ENCODE measurements around the gene BLOC1S5. TPM values are rescaled to one million over a fixed set of nuclear protein-coding genes. Genes with fewer than 3 reads are reported as not detected.

BLOC1S5 gene
- total and polyA plus RNA-seq, 5 donors from 2014 or later = 11.3 to 31.9 (median 28.2) TPM

DNA sequence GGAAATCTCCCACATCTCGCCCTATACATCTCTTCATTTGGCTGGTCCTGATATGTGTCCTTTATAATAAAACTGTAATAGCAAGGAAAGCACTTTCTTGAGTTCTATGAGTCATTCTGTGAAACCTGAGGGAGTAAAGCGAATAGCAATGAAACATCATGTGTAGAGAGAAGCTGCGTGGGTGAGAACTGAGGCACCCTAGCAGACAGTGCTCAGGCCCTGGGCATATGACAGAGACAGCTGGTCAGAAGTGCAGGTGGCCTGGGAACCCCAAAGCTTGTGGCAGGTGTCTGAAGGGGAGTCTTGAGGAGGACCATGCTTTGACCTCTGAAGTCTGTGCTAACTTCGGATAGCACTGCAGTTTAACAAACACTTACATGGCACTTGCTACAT is 1.3 kb upstream of the BLOC1S5 start:
- Histone ChIP-seq H3K4me3 (ENCODE audit: low read depth, low read length) (peak overlapping the region; percentile 85), H3K27ac (ENCODE audit: insufficient read depth, low read length, poor library complexity, severe bottlenecking) (no peak overlapping the region), H3K36me3 (ENCODE audit: control insufficient read depth, insufficient read depth, low read length) (peaks cover 2% of the 10 kb centered on the region), H3K9me3 (ENCODE audit: control insufficient read depth in 2 of 2, low read length in 2 of 2) (no peaks in the 10 kb centered on the region), H3K27me3 (ENCODE audit: control insufficient read depth, insufficient read depth, low read length) (no peaks in the 10 kb centered on the region), H3K4me1 (ENCODE audit: control insufficient read depth, insufficient read depth, low read length, poor library complexity, severe bottlenecking) (peaks cover 18% of the 10 kb centered on the region)
- DNase-seq (peak in 1 of 3 donors; percentile 56), ATAC-seq (ENCODE audit: low read depth in 2 of 2) (no peak)
- Mint-ChIP-seq H3K4me1 (peaks cover 14 to 37% (median 31%) of the 10 kb centered on the region in 4 donors), H3K4me3 (peak overlapping the region; percentile 0 to 99 (median 20)), H3K9me3 (peaks cover 0 to 1% (median 0%) of the 10 kb centered on the region in 7 donors), H3K27ac (peak overlapping the region; percentile 52 to 98 (median 97)), H3K36me3 (peaks cover under 1% of the 10 kb centered on the region), H3K27me3 (no peaks in the 10 kb centered on the region)

DNA sequence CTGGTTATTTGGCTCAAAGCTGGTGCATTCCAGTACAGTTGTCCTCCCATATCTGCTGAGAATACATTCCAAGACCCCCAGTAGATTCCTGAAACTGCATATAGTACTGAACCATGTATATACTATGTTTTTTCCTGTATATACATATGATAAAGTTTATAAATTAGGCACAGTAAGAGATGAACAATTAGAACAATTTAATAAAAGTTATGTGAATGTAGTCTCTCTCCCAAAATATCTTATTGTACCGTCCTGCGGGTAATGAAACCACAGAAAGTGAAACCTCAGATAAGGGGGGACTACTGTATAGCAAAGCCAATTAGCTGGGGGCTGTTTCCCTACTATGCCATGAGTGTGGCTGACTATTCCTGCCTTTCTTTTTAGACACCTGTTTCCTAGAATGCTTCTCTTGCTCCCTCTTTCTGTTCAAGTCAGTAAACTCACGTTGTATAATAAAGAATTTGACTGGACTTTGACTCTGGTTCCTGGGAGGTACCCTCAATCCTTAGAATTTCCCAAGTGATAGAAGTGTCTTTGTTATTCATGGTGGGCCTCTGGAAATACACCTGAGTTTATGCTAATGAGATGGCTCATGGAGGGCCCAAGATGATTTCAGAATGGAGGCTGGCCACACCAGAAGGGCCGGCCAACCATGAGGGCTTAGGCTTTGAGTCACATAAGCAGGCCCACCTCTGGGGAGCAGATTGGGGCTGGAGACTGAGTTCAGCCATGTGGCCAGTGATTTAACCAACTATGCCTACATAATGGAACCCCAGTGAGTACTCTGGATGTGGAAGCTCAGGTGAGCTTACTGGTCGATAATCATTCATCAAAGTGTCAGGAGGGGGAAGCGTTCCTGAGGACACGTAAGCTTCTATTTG is 689 bp upstream of the BLOC1S5 start:
- Histone ChIP-seq H3K27ac (ENCODE audit: insufficient read depth, low read length, poor library complexity, severe bottlenecking) (peak overlapping the region; percentile 92), H3K4me1 (ENCODE audit: control insufficient read depth, insufficient read depth, low read length, poor library complexity, severe bottlenecking) (peaks cover 18% of the 10 kb centered on the region), H3K36me3 (ENCODE audit: control insufficient read depth, insufficient read depth, low read length) (peaks cover 7% of the 10 kb centered on the region), H3K4me3 (ENCODE audit: low read depth, low read length) (peak overlapping the region; percentile 85), H3K9me3 (ENCODE audit: control insufficient read depth in 2 of 2, low read length in 2 of 2) (no peaks in the 10 kb centered on the region), H3K27me3 (ENCODE audit: control insufficient read depth, insufficient read depth, low read length) (no peaks in the 10 kb centered on the region)
- Mint-ChIP-seq H3K36me3 (peaks cover 6% of the 10 kb centered on the region), H3K9me3 (peaks cover 0 to 1% (median 0%) of the 10 kb centered on the region in 7 donors), H3K27me3 (no peaks in the 10 kb centered on the region), H3K4me3 (peak overlapping the region; percentile 93 to 99 (median 94)), H3K4me1 (peaks cover 20 to 40% (median 35%) of the 10 kb centered on the region in 4 donors), H3K27ac (peak overlapping the region; percentile 93 to 98 (median 97))
- ATAC-seq (ENCODE audit: low read depth in 2 of 2) (no peak), DNase-seq (no peak)

DNA sequence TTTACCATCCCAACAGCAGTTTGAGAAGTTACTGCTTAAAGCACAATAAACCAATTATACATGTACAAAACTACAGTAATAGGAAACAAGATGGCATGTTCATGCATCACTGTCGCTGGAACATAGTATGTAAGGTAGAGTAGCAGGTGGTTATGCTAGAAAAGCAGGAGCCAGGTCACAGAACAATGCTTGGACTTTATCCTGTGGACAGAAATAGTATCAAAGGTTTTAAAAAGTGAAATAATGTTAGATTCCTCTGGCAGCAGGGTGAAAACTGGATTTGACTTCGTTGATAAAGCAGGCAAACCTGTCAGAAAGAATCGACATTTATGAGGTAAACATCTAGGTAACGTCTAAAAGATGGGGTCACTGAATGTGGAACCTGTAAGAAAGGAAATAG is 2.5 kb downstream of the BLOC1S5 start:
- peaks cover 0 to 1% (median 0%) of the 10 kb centered on the region in 7 donors for H3K9me3 Mint-ChIP-seq
- H3K36me3 Mint-ChIP-seq = peaks cover 12% of the 10 kb centered on the region
- peaks cover 27 to 45% (median 36%) of the 10 kb centered on the region in 4 donors for H3K4me1 Mint-ChIP-seq
- Histone ChIP-seq H3K4me1 (ENCODE audit: control insufficient read depth, insufficient read depth, low read length, poor library complexity, severe bottlenecking) (peaks cover 18% of the 10 kb centered on the region), H3K9me3 (ENCODE audit: control insufficient read depth in 2 of 2, low read length in 2 of 2) (no peaks in the 10 kb centered on the region), H3K27ac (ENCODE audit: insufficient read depth, low read length, poor library complexity, severe bottlenecking) (no peak overlapping the region), H3K4me3 (ENCODE audit: low read depth, low read length) (no peak overlapping the region), H3K36me3 (ENCODE audit: control insufficient read depth, insufficient read depth, low read length) (peaks cover 21% of the 10 kb centered on the region), H3K27me3 (ENCODE audit: control insufficient read depth, insufficient read depth, low read length) (no peaks in the 10 kb centered on the region)
- no peaks in the 10 kb centered on the region for H3K27me3 Mint-ChIP-seq
- no peak for DNase-seq
- no peak overlapping the region for H3K27ac Mint-ChIP-seq
- H3K4me3 Mint-ChIP-seq = peak overlapping the region in 1 of 4 donors; percentile 93
- no peak for ATAC-seq (ENCODE audit: low read depth in 2 of 2)

DNA sequence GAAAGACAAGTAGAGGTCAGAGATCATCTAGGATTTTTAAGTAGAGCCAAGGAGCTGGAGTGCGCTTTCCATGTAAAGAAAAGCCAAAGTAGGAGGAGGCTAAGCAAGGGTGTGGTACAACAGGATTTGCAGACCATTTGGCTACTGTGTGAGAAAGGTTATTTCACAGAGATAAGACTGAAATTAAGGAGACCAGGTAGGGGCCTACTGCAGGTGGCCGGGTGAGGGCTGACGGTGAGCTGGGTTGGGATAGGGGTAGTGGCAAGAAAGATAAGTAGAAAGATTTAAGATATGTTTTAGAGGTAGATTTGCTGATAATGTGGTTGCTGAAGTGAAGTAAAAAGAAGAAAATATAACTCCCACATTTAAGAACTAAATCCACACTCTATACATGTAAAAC is 3.8 kb downstream of the BLOC1S5 start:
- Mint-ChIP-seq H3K9me3 (peaks cover 0 to under 1% (median 0%) of the 10 kb centered on the region in 7 donors), H3K27me3 (no peaks in the 10 kb centered on the region), H3K27ac (no peak overlapping the region), H3K4me1 (peaks cover 24 to 36% (median 30%) of the 10 kb centered on the region in 4 donors), H3K36me3 (peaks cover 22% of the 10 kb centered on the region), H3K4me3 (peak overlapping the region in 2 of 4 donors; percentile 22 to 90)
- H3K4me1 ChIP-seq (ENCODE audit: control insufficient read depth, insufficient read depth, low read length, poor library complexity, severe bottlenecking) = peaks cover 16% of the 10 kb centered on the region
- H3K9me3 ChIP-seq (ENCODE audit: control insufficient read depth in 2 of 2, low read length in 2 of 2) = no peaks in the 10 kb centered on the region
- ATAC-seq (ENCODE audit: low read depth in 2 of 2) (no peak), DNase-seq (no peak)
- no peak overlapping the region for H3K27ac ChIP-seq (ENCODE audit: insufficient read depth, low read length, poor library complexity, severe bottlenecking)
- no peaks in the 10 kb centered on the region for H3K27me3 ChIP-seq (ENCODE audit: control insufficient read depth, insufficient read depth, low read length)
- no peak overlapping the region for H3K4me3 ChIP-seq (ENCODE audit: low read depth, low read length)
- H3K36me3 ChIP-seq (ENCODE audit: control insufficient read depth, insufficient read depth, low read length) = peaks cover 29% of the 10 kb centered on the region

DNA sequence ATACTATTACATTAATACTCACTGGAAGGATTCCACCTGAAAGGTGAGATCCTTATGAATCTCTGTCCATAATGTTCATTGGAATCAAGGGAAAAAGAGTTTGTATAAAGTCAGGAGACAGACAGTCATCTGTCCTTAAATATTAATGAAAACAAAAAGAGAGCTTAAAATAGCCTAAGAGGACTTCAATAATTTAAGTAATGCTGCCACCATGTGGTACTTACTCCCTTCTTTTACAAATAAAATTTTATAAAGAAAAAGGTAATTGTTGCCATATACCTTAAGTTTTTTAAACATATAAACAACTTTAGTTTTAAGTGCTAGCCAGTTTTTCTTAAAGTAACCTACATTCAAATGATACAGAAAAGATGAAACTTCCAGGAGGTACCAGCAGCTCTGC is 5.1 kb downstream of the BLOC1S5 start:
- Histone ChIP-seq H3K4me3 (ENCODE audit: low read depth, low read length) (no peak overlapping the region), H3K27me3 (ENCODE audit: control insufficient read depth, insufficient read depth, low read length) (no peaks in the 10 kb centered on the region), H3K4me1 (ENCODE audit: control insufficient read depth, insufficient read depth, low read length, poor library complexity, severe bottlenecking) (peaks cover 7% of the 10 kb centered on the region), H3K36me3 (ENCODE audit: control insufficient read depth, insufficient read depth, low read length) (peaks cover 32% of the 10 kb centered on the region), H3K27ac (ENCODE audit: insufficient read depth, low read length, poor library complexity, severe bottlenecking) (no peak overlapping the region), H3K9me3 (ENCODE audit: control insufficient read depth in 2 of 2, low read length in 2 of 2) (no peaks in the 10 kb centered on the region)
- Mint-ChIP-seq H3K27me3 (no peaks in the 10 kb centered on the region), H3K27ac (no peak overlapping the region), H3K9me3 (no peaks in the 10 kb centered on the region), H3K4me3 (no peak overlapping the region), H3K4me1 (peaks cover 15 to 29% (median 23%) of the 10 kb centered on the region in 4 donors), H3K36me3 (peaks cover 22% of the 10 kb centered on the region)
- DNase-seq = peak in 2 of 3 donors; percentile 9 to 40
- no peak for ATAC-seq (ENCODE audit: low read depth in 2 of 2)

DNA sequence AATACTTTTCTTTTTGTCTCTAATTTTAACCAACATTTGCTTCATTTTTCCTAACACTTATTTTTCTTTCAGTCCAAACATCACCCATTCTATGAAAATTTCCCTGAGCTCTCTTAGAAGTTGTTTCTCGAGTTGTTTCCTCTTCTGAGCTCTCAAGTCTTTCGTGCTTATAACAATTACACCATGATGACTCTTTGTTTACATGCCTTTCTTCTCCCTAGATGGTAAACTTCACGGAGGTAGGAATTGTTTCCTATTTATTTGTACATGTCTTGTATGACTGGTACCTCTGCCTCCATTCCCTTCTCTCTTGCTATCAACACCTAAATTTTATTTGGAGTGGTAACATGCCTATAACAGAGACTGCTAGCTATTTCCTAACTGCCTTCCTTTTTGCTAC is 6.4 kb downstream of the BLOC1S5 start:
- H3K27ac ChIP-seq (ENCODE audit: insufficient read depth, low read length, poor library complexity, severe bottlenecking) = no peak overlapping the region
- ATAC-seq (ENCODE audit: low read depth in 2 of 2) (no peak), DNase-seq (no peak)
- no peak overlapping the region for H3K27ac Mint-ChIP-seq
- H3K36me3 Mint-ChIP-seq = peaks cover 22% of the 10 kb centered on the region
- H3K9me3 Mint-ChIP-seq = no peaks in the 10 kb centered on the region
- peaks cover 34% of the 10 kb centered on the region for H3K36me3 ChIP-seq (ENCODE audit: control insufficient read depth, insufficient read depth, low read length)
- H3K4me3 Mint-ChIP-seq = no peak overlapping the region
- no peak overlapping the region for H3K4me3 ChIP-seq (ENCODE audit: low read depth, low read length)
- H3K9me3 ChIP-seq (ENCODE audit: control insufficient read depth in 2 of 2, low read length in 2 of 2) = no peaks in the 10 kb centered on the region
- H3K27me3 Mint-ChIP-seq = no peaks in the 10 kb centered on the region
- no peaks in the 10 kb centered on the region for H3K4me1 ChIP-seq (ENCODE audit: control insufficient read depth, insufficient read depth, low read length, poor library complexity, severe bottlenecking)
- H3K4me1 Mint-ChIP-seq = peaks cover 14 to 24% (median 17%) of the 10 kb centered on the region in 4 donors
- H3K27me3 ChIP-seq (ENCODE audit: control insufficient read depth, insufficient read depth, low read length) = no peaks in the 10 kb centered on the region

DNA sequence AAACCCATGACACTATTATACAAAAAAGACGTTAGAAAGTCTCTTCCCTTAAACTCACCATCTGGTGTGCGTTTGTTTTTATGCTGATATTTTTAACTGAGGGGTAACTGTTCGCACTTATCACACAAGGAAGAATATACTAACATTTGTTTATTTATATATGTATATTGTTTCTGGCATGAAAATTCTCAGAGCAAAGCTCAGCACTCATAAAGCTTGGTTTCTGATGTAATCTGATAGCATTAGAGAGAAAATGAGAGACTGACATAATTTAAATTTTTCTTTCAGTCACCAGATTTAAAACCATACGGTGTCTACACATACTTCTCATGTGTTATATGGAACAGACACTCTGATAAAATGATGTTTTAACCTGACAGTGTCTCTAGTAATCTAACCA is 6.9 kb downstream of the BLOC1S5 start:
- Histone ChIP-seq H3K4me1 (ENCODE audit: control insufficient read depth, insufficient read depth, low read length, poor library complexity, severe bottlenecking) (no peaks in the 10 kb centered on the region), H3K27ac (ENCODE audit: insufficient read depth, low read length, poor library complexity, severe bottlenecking) (no peak overlapping the region), H3K27me3 (ENCODE audit: control insufficient read depth, insufficient read depth, low read length) (no peaks in the 10 kb centered on the region), H3K4me3 (ENCODE audit: low read depth, low read length) (no peak overlapping the region), H3K9me3 (ENCODE audit: control insufficient read depth in 2 of 2, low read length in 2 of 2) (no peaks in the 10 kb centered on the region), H3K36me3 (ENCODE audit: control insufficient read depth, insufficient read depth, low read length) (peaks cover 36% of the 10 kb centered on the region)
- no peaks in the 10 kb centered on the region for H3K27me3 Mint-ChIP-seq
- H3K9me3 Mint-ChIP-seq = no peaks in the 10 kb centered on the region
- H3K4me3 Mint-ChIP-seq = no peak overlapping the region
- no peak overlapping the region for H3K27ac Mint-ChIP-seq
- DNase-seq = no peak
- peaks cover 22% of the 10 kb centered on the region for H3K36me3 Mint-ChIP-seq
- peaks cover 8 to 19% (median 15%) of the 10 kb centered on the region in 4 donors for H3K4me1 Mint-ChIP-seq
- ATAC-seq (ENCODE audit: low read depth in 2 of 2) = no peak

Data from CD4-positive, CD25-positive, alpha-beta regulatory T cell (primary cell).